Progenitor cell of endocrine pancreas (in vitro differentiated cells): ENCODE measurements around the gene FAM163B. TPM values are rescaled to one million over a fixed set of nuclear protein-coding genes. Genes with fewer than 3 reads are reported as not detected.

Experiments used
- DNase-seq: peaks from one replicate; pipeline ENCODE4 v3.0.0; 2021; ENCODE audit warnings: low spot score; ENCODE audit not compliant: unreplicated experiment
- H3K27ac Mint-ChIP-seq: 2 replicates; pipeline ENCODE4 v1.8.0; 2021; ENCODE audit warnings: mild to moderate bottlenecking, moderate library complexity, mixed read lengths
- H3K27me3 Mint-ChIP-seq: 2 replicates; pipeline ENCODE4 v1.8.0; 2021; ENCODE audit warnings: mixed read lengths
- H3K36me3 Mint-ChIP-seq: 2 replicates; pipeline ENCODE4 v1.8.0; 2022; ENCODE audit warnings: mixed read lengths; ENCODE audit not compliant: insufficient read depth
- H3K4me1 Mint-ChIP-seq: 2 replicates; pipeline ENCODE4 v1.8.0; 2021; ENCODE audit warnings: low read depth, mixed read lengths
- H3K4me3 Mint-ChIP-seq: 2 replicates; pipeline ENCODE4 v1.8.0; 2021; ENCODE audit warnings: low read depth, mild to moderate bottlenecking, moderate library complexity, mixed read lengths
- H3K9me3 Mint-ChIP-seq: 2 replicates; pipeline ENCODE4 v1.8.0; 2021; ENCODE audit warnings: low read depth, mixed read lengths
- CTCF ChIP-seq: fragments of 200-600 bp; sonication (generic); IDR thresholded peaks from one replicate; pipeline ENCODE4 v1.5.0; 2021; ENCODE audit warnings: antibody characterized with exemption, mild to moderate bottlenecking; ENCODE audit not compliant: unreplicated experiment
- total RNA-seq: library from RNA; stranded (reverse); gene quantifications from 2 replicates; pipeline ENCODE4 v1.2.1, GENCODE V29; 2021

Gene FAM163B
- total RNA-seq, 1 donor from 2014 or later, result not detected

GRCh38 chr9:133654736-133655657 is 45.8 kb upstream of the FAM163B start:
- Mint-ChIP-seq H3K36me3 (no peaks in the 10 kb centered on the region), H3K9me3 (no peaks in the 10 kb centered on the region)

GRCh38 chr9:133653638-133654037 is 44.4 kb upstream of the FAM163B start:
- no peaks in the 10 kb centered on the region for H3K9me3 Mint-ChIP-seq
- H3K27ac Mint-ChIP-seq, result no peak overlapping the region
- no peaks in the 10 kb centered on the region for H3K36me3 Mint-ChIP-seq
- no peak for DNase-seq
- peaks cover 35% of the 10 kb centered on the region for H3K27me3 Mint-ChIP-seq
- H3K4me1 Mint-ChIP-seq, result peaks cover 2% of the 10 kb centered on the region
- TF ChIP-seq CTCF, result no peak
- no peak overlapping the region for H3K4me3 Mint-ChIP-seq

More at GRCh38 chr9:133654736-133655657, 45.8 kb upstream of the FAM163B start:
- H3K4me1 Mint-ChIP-seq, result peaks cover 4% of the 10 kb centered on the region
- DNase-seq, result no peak
- peaks cover 41% of the 10 kb centered on the region for H3K27me3 Mint-ChIP-seq
- no peak overlapping the region for H3K4me3 Mint-ChIP-seq
- no peak overlapping the region for H3K27ac Mint-ChIP-seq
- no peak for TF ChIP-seq CTCF

GRCh38 chr9:133650026-133650425 is 40.8 kb upstream of the FAM163B start:
- Mint-ChIP-seq H3K4me3 (no peak overlapping the region), H3K27ac (no peak overlapping the region), H3K9me3 (no peaks in the 10 kb centered on the region), H3K36me3 (no peaks in the 10 kb centered on the region), H3K27me3 (peaks cover 24% of the 10 kb centered on the region), H3K4me1 (no peaks in the 10 kb centered on the region)
- TF ChIP-seq CTCF, result no peak
- no peak for DNase-seq

GRCh38 chr9:133649194-133649593 is 40.0 kb upstream of the FAM163B start:
- DNase-seq, result no peak
- Mint-ChIP-seq H3K36me3 (no peaks in the 10 kb centered on the region), H3K4me3 (no peak overlapping the region), H3K27me3 (peaks cover 30% of the 10 kb centered on the region), H3K9me3 (no peaks in the 10 kb centered on the region), H3K27ac (no peak overlapping the region), H3K4me1 (no peaks in the 10 kb centered on the region)
- TF ChIP-seq CTCF, result no peak

- no peak for TF ChIP-seq CTCF
- Mint-ChIP-seq H3K9me3 (no peaks in the 10 kb centered on the region), H3K27me3 (peaks cover 31% of the 10 kb centered on the region), H3K27ac (no peak overlapping the region), H3K36me3 (no peaks in the 10 kb centered on the region), H3K4me1 (no peaks in the 10 kb centered on the region), H3K4me3 (no peak overlapping the region)
- no peak for DNase-seq
Observed at GRCh38 chr9:133647765-133648469, 38.7 kb upstream of the FAM163B start.
